A673 (cell line): ENCODE measurements around the gene LRRC4C.

Experiments used
- EZH2 ChIP-seq: fragments of 200-600 bp; sonication (generic); IDR thresholded peaks from 2 replicates; pipeline ENCODE4 v1.6.1; 2017; ENCODE audit warnings: borderline replicate concordance, low read depth, mild to moderate bottlenecking, mixed read lengths, antibody characterized with exemption, low read length; ENCODE audit not compliant: poor library complexity, severe bottlenecking
- TF ChIP-seq, protein P1 (sequence below): fragments of 300-800, 200-600 bp; sonication (generic); conservative IDR thresholded peaks from 2 replicates; pipeline ENCODE4 v1.5.1; 2017; ENCODE audit warnings: low read depth, mild to moderate bottlenecking, antibody characterized with exemption, low read length, moderate library complexity, mixed read lengths

DNA sequence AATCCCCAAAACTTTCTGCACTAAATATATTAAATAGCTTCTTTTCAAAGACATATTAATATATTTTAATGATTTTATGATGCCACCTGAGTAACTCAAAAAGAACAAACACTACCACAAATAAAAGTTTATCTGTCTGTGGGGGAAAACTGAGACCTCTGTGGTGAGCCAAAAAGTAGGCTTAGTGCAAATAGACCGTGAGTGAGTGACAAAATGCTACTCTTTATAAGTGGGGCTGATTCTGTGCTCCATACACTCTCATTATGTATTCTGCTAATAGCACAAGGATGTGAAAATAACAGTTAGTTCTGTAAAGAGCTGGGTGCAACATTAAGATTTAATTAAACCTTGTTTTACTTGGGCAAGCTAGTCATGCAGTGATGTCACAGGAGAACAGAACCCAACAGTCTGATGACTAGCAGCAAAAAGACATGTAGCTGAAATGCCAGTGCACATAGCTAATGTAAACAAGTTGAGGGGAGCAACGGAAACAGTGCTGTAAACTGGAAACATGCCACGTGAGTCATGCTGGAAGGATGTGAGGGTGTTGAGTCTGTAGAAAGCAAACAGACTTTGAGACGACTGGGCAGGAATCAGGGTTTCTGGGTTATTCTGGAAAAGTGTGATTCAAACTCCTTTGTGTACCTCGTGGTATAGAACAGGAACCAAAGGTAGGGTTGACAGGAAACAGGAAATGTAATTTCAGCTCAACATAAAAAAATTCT is 1130.4 kb downstream of the LRRC4C start:
- TF ChIP-seq, protein P1, sequence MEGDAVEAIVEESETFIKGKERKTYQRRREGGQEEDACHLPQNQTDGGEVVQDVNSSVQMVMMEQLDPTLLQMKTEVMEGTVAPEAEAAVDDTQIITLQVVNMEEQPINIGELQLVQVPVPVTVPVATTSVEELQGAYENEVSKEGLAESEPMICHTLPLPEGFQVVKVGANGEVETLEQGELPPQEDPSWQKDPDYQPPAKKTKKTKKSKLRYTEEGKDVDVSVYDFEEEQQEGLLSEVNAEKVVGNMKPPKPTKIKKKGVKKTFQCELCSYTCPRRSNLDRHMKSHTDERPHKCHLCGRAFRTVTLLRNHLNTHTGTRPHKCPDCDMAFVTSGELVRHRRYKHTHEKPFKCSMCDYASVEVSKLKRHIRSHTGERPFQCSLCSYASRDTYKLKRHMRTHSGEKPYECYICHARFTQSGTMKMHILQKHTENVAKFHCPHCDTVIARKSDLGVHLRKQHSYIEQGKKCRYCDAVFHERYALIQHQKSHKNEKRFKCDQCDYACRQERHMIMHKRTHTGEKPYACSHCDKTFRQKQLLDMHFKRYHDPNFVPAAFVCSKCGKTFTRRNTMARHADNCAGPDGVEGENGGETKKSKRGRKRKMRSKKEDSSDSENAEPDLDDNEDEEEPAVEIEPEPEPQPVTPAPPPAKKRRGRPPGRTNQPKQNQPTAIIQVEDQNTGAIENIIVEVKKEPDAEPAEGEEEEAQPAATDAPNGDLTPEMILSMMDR = no peak
- no peak for TF ChIP-seq EZH2
